ENCODE results near the gene TMBIM1. TPM values are rescaled to one million over a fixed set of nuclear protein-coding genes. Genes with fewer than 3 reads are reported as not detected.

Gene TMBIM1
- total RNA-seq, 1 experiment from 2014 or later: 107 TPM

DNA sequence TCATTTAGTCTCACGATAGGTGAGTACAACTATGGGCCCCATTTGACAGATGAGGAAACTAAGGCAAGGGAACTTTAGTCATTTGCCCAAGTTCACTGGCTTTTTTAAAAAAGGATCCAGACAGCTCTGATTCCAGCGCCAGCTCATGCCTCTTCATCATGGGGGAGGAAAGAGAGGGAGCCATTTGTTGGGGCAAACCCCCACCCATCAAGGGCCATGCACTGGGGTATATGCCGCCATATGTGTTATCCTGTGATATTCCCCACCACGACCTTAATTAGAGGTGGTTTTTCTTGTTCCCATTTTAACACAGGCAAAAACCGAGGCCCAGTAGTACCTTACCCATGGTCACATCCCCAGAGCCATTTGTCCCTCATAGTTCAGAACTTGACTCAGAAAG, 32.1 kb downstream of the TMBIM1 start:
- no peak for DNase-seq (ENCODE audit: extremely low read depth, low read depth)

DNA sequence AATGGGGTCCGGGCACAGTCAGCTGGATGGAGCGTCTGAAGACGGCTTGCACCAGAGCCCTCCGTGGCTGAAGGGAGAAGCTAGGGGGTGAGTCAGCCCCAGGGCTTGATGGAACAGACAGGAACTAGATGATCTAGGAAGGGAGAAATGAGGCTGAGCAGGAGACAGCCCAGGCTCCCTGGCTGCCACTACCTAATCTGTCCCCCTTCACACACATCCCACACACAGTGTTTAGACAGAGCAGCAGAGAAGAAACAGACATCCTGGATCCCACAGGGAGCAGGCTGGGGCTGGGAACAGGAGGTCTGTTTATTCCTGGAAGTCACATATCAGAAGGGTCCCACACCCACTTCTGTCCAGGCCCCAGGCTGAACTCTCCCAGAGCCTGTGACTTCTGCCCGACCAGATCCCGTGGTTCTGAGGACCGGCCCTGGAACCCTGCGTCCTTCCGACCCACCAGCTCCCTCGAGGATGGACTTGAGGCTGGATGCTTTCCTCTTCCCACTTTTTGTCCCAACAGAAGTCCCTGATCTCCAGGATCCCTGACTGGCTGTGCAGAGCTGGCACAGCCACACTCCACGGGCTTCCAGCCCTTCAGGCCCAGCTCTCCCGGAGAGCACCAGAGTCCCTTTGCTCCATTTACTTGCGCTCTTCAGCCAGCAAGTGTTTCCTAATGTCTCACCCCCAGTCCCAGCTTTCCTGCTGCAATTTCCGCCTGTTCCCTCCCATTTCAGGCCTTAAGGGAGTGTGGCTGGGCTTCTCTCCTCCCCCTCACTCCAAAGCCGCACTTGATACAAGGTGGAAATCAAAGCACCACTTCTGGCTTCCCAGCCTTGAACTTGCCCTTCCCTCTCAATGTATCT, 33.0 kb downstream of the TMBIM1 start:
- no peak for DNase-seq (ENCODE audit: extremely low read depth, low read depth)

DNA sequence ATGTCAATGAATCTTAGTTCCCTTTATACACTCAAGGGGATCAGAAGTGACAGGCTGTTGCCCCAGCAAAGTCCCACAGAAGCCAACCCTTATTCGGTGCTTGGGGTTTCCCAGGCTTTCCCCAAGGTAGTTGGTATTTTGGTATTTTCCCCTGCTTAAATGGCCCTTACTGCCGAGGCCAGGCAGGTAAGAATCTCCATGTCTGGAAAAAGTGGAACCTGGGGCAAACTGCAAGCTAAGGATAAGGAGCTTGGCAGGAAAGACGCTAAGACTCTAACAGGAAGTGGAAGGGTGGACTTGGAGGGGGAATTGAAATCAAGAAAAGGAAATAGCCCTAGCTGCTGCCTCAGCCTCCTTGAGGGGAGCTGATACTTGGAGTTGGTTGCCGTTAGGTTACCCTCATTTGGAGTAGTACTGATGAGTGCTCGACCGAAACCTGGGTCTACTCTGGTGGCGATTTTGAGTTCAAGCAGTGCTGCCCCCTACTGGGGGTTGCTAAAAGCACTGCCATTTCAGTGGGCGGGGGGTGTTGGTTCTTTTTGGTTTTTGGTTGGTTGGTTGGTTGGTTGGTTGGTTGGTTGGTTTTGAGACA, 34.8 kb downstream of the TMBIM1 start:
- DNase-seq (ENCODE audit: extremely low read depth, low read depth): no peak

DNA sequence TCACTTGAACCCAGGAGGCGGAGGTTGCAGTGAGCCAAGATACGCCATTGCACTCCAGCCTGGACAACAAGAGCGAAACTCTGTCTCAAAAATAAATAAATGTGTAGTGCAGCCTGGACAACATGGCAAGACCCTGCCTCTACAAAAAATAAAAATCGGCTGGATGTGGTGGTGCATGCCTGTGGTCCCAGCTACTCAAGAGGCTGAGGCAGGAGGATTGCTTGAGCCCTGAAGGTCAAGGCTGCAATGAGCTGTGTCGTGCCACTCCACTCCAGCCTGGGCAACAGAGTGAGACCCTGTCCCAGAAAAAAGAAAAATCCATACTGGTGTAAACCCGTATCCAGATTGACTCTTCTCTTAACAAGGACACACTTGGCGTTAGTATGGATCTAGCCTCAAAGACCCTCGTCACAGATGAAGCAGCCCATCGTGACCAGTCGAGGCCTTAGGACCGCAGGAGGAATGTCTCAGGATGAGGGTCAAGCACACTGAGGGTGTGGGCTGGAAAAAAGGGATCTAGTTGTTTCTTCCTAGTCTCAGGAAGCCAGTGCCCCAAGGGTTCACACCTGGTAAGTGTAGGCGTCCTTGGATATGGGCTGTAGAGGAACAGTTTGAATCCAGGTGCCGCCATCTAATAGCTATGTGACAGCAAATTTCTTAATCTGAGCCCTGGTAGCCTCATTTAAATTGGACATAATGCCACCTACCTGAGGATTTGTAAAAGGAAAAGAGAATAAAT, 35.5 kb downstream of the TMBIM1 start:
- no peak for DNase-seq (ENCODE audit: extremely low read depth, low read depth)

DNA sequence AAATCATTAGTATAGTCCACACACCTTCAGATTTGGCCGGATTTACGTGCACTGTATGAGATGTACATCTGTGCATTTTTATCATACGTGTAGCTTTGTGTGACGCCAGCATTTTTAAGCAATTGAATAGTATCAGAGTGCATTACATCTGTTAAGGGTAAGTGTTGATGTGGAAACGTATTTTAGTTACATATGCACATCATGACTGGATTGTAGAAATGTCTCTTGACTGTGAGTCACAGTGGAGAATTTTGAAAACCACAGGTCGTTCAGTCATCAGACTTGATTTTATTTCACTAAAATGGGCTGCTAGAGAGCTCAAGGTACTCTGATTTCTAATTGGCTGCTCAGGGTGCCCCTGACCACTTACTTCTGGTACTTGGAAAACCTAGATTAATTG, 36.9 kb downstream of the TMBIM1 start:
- DNase-seq (ENCODE audit: extremely low read depth, low read depth): no peak

DNA sequence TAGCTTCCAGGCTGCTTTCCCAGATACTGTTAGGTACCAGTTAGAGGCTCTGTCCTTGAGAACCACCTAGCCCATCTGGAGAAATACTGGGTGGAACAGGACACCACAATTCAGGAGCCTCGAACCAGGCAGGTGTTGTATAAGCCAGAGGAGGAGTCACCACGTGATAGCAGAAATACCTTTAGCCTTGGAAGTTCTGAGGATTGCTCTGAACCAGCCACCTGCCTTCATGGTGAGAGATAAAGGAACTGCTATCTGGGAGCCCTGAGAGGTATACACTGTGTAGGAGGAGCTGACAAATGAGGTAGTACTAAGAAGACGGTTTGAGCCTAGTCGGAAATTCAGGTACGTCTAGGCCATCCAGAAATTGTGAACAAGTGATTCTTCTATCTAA, 39.1 kb downstream of the TMBIM1 start:
- DNase-seq (ENCODE audit: extremely low read depth, low read depth): no peak

DNA sequence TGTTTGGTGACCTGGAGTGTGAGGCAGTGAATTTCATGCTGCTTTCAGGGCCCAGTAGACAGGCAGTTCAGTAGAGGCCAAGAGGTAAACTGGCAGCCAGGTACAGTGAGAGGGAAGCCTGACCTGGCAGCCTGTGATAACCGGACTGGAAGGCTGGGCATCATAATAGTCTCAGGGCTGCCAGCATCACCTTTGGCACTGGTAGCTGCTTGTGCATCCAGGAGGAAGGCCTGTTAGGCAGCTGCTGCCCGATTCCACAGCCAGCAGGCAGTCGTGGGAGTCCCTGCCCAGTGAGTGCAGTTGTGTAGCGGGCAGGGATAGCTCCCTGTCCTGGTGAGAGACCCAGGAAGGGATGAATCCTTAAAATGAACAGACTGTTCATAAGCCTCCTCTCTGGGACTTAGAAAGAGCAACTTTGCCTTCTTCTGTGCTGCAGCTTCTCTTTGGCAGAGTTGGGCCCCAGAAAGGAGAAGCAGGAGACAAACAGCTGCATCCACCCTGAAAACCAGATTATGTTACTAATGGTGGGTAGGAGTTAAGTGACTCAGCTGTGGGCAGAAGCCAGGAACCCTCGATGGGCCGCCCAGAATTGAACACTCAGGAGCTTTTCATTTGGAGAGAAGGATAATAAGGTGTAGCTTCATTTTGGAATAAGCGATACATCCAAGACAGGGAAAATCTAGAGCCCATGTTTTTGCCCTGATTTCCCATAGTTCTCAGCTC, 39.6 kb downstream of the TMBIM1 start:
- no peak for DNase-seq (ENCODE audit: extremely low read depth, low read depth)

DNA sequence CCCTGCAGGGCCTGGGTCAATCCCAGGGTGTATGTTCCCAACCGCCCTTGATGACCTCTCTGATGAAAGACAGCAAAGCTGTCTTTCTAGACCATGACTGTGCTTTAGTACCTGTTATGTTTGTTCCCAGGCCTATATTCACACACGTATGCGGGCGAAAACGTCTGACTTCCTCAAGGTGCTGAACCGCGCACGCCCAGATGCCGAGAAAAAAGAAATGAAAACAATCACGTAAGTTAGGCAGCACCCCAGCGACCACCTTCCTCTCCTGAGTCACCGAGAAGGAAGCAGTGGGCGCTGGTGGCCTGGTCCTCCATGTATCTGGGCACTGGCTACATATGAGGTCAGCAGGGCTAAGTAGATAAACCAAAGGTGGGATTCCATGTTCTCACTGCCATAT, 42.6 kb downstream of the TMBIM1 start:
- no peak for DNase-seq (ENCODE audit: extremely low read depth, low read depth)

DNA sequence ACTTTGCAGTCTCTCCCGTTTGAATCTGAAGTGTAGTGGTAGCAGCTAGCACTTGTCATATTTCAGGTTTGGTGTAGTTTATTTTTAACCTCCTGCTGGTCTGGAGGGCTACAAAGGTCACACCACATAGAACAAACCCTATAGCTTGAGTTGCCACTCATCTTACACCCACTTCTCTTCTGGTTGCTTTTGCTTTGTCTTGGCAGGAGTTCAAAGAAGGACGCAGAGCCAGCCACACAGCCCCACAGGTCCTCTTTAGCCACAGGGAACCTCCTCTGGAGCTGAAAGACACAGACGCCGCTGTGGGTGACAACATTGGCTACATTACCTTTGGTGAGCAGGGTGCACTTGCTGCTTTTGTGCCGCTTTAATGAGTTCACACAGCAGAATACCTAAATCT, 47.1 kb downstream of the TMBIM1 start:
- no peak for DNase-seq (ENCODE audit: extremely low read depth, low read depth)

DNA sequence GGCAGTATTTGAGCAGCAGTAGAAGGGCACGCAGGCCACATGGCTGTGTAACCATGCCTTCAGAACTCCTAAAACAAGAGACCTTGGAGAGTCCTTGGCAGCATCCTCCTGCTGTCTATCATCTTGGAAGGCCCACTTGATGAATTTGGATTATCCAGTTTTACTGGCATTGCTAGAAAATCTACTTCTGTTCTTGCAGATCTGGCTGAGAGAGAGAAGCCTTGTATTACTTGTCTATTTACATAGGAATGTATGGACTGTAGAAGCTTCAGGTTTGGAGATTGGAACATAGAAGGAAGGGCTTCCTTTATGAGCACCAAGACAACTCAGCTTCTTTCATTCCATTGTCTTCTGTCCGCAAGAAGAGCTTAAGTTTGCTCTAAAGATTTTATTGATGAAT, 47.6 kb downstream of the TMBIM1 start:
- DNase-seq (ENCODE audit: extremely low read depth, low read depth): no peak

DNA sequence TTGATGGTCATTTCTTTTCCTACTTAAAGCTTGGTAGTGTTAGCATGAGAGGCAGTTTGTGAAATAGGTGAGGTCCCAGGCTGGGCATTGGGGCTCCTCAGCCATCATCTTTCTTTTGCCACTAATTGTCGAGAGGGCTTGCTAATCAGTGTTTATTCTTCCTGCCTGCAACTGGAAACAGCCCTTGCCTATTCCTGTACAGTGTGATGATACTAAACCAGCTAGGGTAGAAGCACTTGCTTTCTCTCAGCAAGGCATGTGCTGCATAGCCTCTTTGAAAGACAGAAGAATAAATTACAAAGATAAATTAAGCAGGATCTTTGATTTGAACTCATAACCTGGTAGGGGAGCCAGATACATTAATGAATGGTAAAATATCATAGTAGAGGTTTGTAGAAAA, 48.1 kb downstream of the TMBIM1 start:
- no peak for DNase-seq (ENCODE audit: extremely low read depth, low read depth)

DNA sequence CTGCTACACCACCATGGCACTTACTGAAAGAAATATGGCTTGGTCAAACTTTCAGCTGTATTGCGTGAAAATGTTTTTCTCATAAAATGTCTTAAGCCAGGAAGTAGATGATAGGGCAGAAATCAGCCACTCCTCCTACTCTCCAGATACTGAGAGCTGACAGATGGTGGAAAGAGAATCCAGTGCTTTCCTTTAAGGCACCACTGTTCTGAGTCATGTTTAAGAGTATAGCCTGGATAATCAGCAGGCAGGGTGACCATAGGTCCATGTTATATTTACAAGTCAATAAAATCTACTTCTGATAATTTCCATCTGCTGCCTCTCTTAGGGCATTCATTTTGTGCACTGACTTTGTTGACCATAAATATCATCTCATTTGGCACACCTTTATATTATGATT, 53.4 kb downstream of the TMBIM1 start:
- DNase-seq (ENCODE audit: extremely low read depth, low read depth): no peak

DNA sequence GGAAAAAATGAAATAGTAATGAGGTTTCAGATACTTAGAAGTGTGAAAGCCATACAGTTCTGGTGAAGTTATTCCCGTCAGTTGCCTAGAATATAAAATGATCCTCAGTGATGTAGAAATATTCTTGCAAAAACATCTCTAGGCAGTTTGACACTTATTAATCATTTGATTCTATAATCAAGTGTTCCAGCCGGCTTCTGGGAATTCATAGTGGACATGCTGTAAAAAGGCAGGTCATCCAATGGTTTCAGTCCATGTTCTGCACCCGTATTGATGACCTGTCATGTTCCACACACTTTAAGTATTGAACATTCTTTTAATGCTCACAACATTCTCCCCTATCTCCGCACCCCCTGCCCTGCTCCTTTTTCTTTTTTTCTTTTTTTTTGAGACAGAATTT, 55.5 kb downstream of the TMBIM1 start:
- no peak for DNase-seq (ENCODE audit: extremely low read depth, low read depth)

DNA sequence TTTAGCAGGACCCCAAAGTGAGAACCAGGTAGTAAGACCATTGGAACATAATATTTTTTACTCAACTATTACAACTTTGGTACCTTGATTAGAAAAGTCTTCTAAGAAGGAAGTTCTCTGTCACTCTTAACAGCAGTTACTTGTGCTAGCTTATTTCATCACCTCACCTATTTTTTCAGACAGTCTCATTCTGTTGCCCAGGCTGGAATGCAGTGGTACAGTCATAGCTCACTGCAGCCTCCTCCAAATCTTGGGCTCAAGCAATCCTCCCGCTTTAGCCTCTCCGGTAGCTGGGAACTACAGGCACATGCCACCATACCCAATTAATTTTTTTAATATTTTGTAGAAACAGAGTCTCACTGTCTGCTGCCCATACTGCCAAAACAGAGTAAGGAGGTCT, 57.3 kb downstream of the TMBIM1 start:
- DNase-seq (ENCODE audit: extremely low read depth, low read depth): no peak

DNA sequence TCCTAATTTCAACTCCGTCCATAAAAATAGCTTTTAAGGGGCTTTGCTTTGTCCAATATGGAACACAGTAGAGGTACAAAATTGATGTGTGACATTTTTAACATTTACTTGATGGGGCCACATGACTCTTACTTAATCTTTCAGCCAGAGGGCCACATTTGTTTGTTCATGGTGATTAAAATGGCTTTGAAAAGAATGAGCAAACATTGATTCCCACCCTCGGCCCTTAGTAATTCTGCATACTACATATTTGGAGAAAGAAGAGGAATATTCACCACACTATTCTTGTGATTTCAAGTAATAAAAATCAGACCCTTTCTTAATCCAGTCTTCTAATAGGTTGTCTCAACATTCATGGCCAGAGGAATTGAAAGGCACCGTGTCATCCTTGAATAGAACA, 57.8 kb downstream of the TMBIM1 start:
- DNase-seq (ENCODE audit: extremely low read depth, low read depth): no peak

DNA sequence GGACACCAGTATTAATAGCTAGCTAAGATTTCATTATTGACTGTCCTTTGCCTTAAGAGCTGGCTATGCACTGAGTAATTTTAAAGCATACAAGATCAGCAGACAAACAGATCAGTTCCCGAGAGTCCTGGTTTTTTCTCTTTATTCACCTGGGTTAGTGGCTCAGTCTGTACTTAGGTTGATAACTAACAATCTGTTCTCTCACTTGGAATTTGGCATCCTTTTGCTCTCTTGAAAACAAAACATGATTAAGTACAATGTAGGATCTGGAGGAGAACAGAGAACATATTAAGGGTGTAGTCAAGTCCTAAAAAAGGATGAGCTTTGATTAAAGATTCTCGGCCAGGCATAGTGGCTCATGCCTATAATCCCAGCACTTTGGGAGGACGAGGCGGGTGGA, 58.8 kb downstream of the TMBIM1 start:
- DNase-seq (ENCODE audit: extremely low read depth, low read depth): no peak

DNA sequence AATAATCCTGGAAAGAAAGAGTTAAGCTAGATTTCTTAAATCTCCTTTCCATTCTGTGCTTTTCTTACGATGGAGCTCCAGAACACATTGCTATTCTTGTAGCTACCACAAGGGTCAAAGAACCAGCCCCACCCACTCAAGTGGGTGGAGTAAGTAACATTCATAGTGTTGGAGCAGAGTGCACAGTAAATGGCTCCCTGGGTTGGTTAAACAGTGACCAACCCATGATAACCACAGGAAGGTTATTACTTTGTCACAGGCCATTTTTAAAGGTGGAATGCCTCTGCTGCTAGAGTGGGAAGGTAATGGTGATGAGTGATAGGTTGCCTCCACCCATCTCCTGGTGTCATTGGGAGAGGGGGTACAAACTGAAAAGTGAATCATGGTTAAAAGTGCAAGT, 61.4 kb downstream of the TMBIM1 start:
- DNase-seq (ENCODE audit: extremely low read depth, low read depth): no peak

DNA sequence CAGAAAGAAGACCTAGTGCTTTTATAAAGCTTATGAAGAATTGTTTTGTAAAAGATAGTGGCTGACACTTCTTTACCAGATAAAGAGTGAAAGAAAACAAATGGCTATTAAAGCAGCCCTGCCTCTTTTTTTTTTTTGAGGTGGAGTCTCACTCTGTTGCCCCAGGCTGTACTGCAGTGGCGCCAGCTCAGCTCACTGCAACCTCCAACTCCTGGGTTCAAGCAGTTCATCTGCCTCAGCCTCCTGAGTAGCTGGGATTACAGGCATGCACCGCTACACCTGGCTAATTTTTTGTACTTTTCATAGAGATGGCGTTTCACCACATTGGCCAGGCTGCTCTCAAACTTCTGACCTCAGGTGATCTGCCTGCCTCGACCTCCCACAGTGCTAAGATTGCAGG, 62.5 kb downstream of the TMBIM1 start:
- DNase-seq (ENCODE audit: extremely low read depth, low read depth): no peak

DNA sequence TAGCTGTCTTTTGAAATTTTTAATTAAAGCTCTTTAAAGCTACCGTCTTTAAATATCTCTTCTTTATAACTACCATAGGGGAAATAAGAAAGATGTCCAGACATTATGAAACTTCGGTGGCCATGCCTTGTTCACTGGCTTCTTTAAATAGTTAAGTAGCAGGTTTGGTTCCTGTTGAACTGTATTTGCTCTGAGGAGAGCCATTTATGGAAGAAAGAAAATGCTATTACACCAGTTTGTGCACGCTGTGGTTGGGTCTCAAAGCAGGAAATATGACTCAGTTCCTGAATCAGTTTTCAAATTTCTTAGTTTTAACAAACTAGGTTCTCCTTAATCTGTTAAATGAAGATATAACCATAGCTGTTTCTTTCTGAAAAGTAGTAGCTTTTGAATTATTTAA, 63.1 kb downstream of the TMBIM1 start:
- no peak for DNase-seq (ENCODE audit: extremely low read depth, low read depth)

DNA sequence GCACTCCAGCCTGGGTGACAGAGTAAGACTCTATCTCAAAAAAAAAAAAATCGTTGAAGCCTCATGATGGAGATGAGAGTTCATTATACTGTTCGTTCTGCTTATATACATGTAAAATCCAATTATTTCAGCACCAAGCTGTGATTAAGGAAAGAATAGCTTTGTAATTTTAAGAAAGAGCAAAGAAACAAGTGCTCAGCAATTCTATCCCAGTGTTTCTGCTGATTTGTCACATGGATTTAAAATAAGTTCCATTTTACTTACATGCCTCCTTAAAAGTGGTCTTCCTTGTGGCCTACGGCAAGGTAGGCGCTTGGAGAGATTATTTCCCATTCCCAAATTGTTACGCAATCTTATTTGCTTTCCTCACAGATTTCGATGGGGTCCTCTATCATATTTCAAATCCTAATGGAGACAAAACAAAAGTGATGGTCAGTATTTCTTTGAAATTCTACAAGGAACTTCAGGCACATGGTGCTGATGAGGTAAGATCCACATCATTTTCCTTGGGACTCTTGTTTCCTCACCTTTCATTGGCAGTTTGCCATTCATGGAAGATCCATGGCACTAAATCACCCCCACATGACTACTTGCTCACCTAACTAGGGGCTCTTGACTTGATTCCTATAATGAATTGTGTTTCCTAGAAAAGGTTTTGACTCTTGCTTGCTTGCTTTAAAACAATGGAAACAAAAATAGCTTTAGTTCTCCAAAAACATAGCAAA, 63.8 kb downstream of the TMBIM1 start:
- DNase-seq (ENCODE audit: extremely low read depth, low read depth): no peak

DNA sequence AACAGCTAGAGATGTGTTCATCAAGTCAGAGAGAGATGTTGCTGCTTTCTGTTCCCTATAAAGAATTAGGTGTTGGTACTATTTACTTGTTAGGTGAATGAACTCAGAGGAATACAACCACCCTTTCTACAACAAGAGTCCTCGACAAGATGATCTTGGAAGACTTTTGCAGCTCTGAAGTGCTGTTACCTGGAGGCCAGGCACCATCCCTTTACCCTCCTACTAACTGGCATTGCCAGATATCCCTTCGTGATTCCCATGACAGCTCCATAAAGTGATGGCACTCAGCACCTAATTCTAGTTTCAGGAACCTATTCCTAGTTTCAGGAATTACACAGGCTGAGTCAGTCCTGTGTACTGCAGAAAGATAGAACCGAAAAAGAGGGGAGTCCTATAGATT, 65.4 kb downstream of the TMBIM1 start:
- no peak for DNase-seq (ENCODE audit: extremely low read depth, low read depth)

Data from NCI-H460 (cell line).